Erythroblast (primary cell): ENCODE data around the gene EPHA7.

Experiments
- GATA1 ChIP-seq: IDR thresholded peaks from 2 replicates; pipeline ENCODE4 v1.6.1; 2011; ENCODE audit warnings: low read depth, mild to moderate bottlenecking, control low read depth, low read length, moderate library complexity
- POLR2A ChIP-seq: IDR thresholded peaks from 2 replicates; pipeline ENCODE4 v1.6.1; 2011; ENCODE audit warnings: mild to moderate bottlenecking, low read length

- TF ChIP-seq POLR2A (no peak), GATA1 (no peak)
Observed at GRCh38 chr6:93352604-93353003, 66.8 kb downstream of the EPHA7 start.
